Endothelial cell of umbilical vein (primary cell): ENCODE data around the gene MAPK8. TPM values are rescaled to one million over a fixed set of nuclear protein-coding genes. Genes with fewer than 3 reads are reported as not detected.

Experiments
- BruUV-seq: library from RNA; stranded (reverse); fragments of 400-500 nt; replicated peaks from 2 replicates; lab custom pipeline; 2021; lab: Mats Ljungman, UMichigan
- CTCF ChIA-PET: fragments of 300-600, 350-600 bp; sonication (Branson Sonifier 250); formaldehyde crosslinking; loops from one replicate; lab custom pipeline; 2021; ENCODE audit warnings: antibody characterized with exemption, inconsistent platforms; lab: Charles Lee
- POLR2A ChIA-PET: fragments of 300-600, 350-600 bp; sonication (Branson Sonifier 250); formaldehyde crosslinking; loops from one replicate; lab custom pipeline; 2021; ENCODE audit warnings: antibody characterized with exemption, inconsistent platforms; lab: Charles Lee
- DNase-seq: peaks from one replicate; pipeline ENCODE4 v3.0.0-alpha.2; 2011; ENCODE audit warnings: low read depth, low spot score
- FAIRE-seq: peaks from 2 replicates; lab custom pipeline; 2011; peaks lifted over from hg19 to GRCh38; lab: Jason Lieb, UNC
- H2AFZ ChIP-seq: 2 replicates; pipeline ENCODE4 v1.6.0; 2012; ENCODE audit warnings: low read depth, low read length, control low read depth, inconsistent platforms
- H3K27ac ChIP-seq: 2 replicates; pipeline ENCODE4 v1.5.1; 2011; ENCODE audit warnings: low read depth, mild to moderate bottlenecking, control low read depth, low read length, moderate library complexity; ENCODE audit not compliant: insufficient read depth
- H3K27me3 ChIP-seq, 2 experiments: 2 replicates each; pipeline versions ENCODE4 v1.6.0 to v1.6.1; 2011; ENCODE audit warnings: low read length in 2 of 2, mixed read lengths in 1 of 2; ENCODE audit not compliant: control insufficient read depth in 2 of 2, insufficient read depth in 2 of 2
- H3K36me3 ChIP-seq, 2 experiments: 2 replicates in 1 of 2; 3 replicates in 1 of 2; pipeline ENCODE4 v1.5.1; 2011; ENCODE audit warnings: low read length in 2 of 2, mild to moderate bottlenecking in 1 of 2, moderate library complexity in 1 of 2; ENCODE audit not compliant: control insufficient read depth in 2 of 2, insufficient read depth in 2 of 2; ENCODE audit errors: extremely low read depth in 1 of 2
- H3K4me1 ChIP-seq: 3 replicates; pipeline ENCODE4 v1.5.1; 2011; ENCODE audit warnings: mild to moderate bottlenecking, low read length; ENCODE audit not compliant: control insufficient read depth, insufficient read depth; ENCODE audit errors: extremely low read depth
- H3K4me2 ChIP-seq: 2 replicates; pipeline ENCODE4 v1.6.1; 2011; ENCODE audit warnings: low read length, control low read depth, mixed read lengths; ENCODE audit not compliant: insufficient read depth
- H3K4me3 ChIP-seq, 3 experiments: fragments of 200-600 bp in 1 of 3; sonication (generic), shearing (Covaris generic) in 1 of 3; replicated peaks in 1 of 3; 2 replicates each; pipeline ENCODE4 v1.5.1; 2011 to 2016; ENCODE audit warnings: control low read depth in 3 of 3, low read length in 3 of 3, mild to moderate bottlenecking in 2 of 3, inconsistent platforms in 1 of 3, low read depth in 1 of 3, moderate library complexity in 1 of 3; ENCODE audit not compliant: insufficient read depth in 1 of 3
- H3K79me2 ChIP-seq: 2 replicates; pipeline ENCODE4 v1.6.0; 2012; ENCODE audit warnings: low read length, inconsistent platforms; ENCODE audit not compliant: control insufficient read depth, insufficient read depth
- H3K9ac ChIP-seq: replicated peaks from 2 replicates; pipeline ENCODE3; 2011; ENCODE audit warnings: low read length, control low read depth; ENCODE audit not compliant: insufficient read depth; ENCODE audit errors: extremely low read depth
- H3K9me1 ChIP-seq: replicated peaks from 3 replicates; pipeline ENCODE4 v1.6.0; 2011; ENCODE audit warnings: mild to moderate bottlenecking, low read length; ENCODE audit not compliant: control insufficient read depth, insufficient read depth; ENCODE audit errors: extremely low read depth
- H3K9me3 ChIP-seq: replicated peaks from 2 replicates; pipeline ENCODE4 v1.5.1; 2012; ENCODE audit warnings: low read length, inconsistent platforms; ENCODE audit not compliant: control insufficient read depth, insufficient read depth
- H4K20me1 ChIP-seq: replicated peaks from 2 replicates; pipeline ENCODE3; 2011; ENCODE audit warnings: mild to moderate bottlenecking, low read length; ENCODE audit not compliant: control insufficient read depth, insufficient read depth; ENCODE audit errors: extremely low read depth
- CTCF ChIP-seq, 2 donors: IDR thresholded peaks; 1 replicate in 1 of 2; 2 replicates in 1 of 2; pipeline ENCODE4 v1.5.1; 2011; ENCODE audit warnings: low read length in 2 of 2, mild to moderate bottlenecking in 2 of 2, moderate library complexity in 2 of 2, control low read depth in 1 of 2, inconsistent platforms in 1 of 2, low read depth in 1 of 2; ENCODE audit not compliant: insufficient read depth in 1 of 2; ENCODE audit errors: extremely low read depth in 1 of 2
- EZH2 ChIP-seq: IDR thresholded peaks from 2 replicates; pipeline ENCODE4 v1.6.1; 2012; ENCODE audit warnings: borderline replicate concordance, low read depth, mild to moderate bottlenecking, moderate library complexity, low read length, inconsistent platforms; ENCODE audit not compliant: severe bottlenecking
- GATA2 ChIP-seq: IDR thresholded peaks from 2 replicates; pipeline ENCODE4 v1.7.0; 2011; ENCODE audit warnings: low read depth, mild to moderate bottlenecking, moderate library complexity, mixed read lengths, low read length; ENCODE audit not compliant: insufficient read length, insufficient read depth
- MYC ChIP-seq: IDR thresholded peaks from one replicate; pipeline ENCODE4 v1.6.1; 2011; ENCODE audit warnings: mild to moderate bottlenecking, low read depth, low read length
- POLR2A ChIP-seq: IDR thresholded peaks from 2 replicates; pipeline ENCODE4 v1.6.1; 2012; ENCODE audit warnings: low read depth, mild to moderate bottlenecking, control low read depth, low read length
- POLR2AphosphoS5 ChIP-seq: IDR thresholded peaks from 2 replicates; pipeline ENCODE4 v1.6.1; 2012; ENCODE audit warnings: low read depth, mild to moderate bottlenecking, control low read depth, low read length, moderate library complexity; ENCODE audit not compliant: insufficient read depth
- dilution Hi-C: fragments of 300-500 bp; cut with MboI; formaldehyde crosslinking; loops from one replicate; pipeline ENCODE4 v1.15.0; 2019; ENCODE audit warnings: low sequenced_read_pairs; ENCODE audit not compliant: extremely low pct_ligation_motif_present
- intact Hi-C: fragments of 100-400 bp; cut with micrococcal nuclease; formaldehyde crosslinking; loops from one replicate; pipeline ENCODE4 v1.10.0; 2022
- polyA plus RNA-seq, 4 experiments: library from polyadenylated mRNA; depleted of rRNA in 3 of 4; stranded (reverse) in 3 of 4; unstranded in 1 of 4; fragments of >200 nt; gene quantifications; 2 replicates each; pipeline versions ENCODE4 v1.2.1 to v1.2.3, GENCODE V29; 2011 to 2012; ENCODE audit warnings: missing spikeins in 1 of 4
- total RNA-seq: library from RNA; stranded (reverse); gene quantifications from 2 replicates; pipeline ENCODE4 v1.2.3, GENCODE V29; 2021

Gene MAPK8
- total and polyA plus RNA-seq, 2 donors (not counting 3 experiments of a cell fraction or from before 2014, with no cell fraction given), result 25.3 to 56.2 TPM

GRCh38 chr10:48448796-48449195 lies 142.3 kb downstream of the MAPK8 start:
- ChIA-PET POLR2A (no interaction called here), CTCF (interaction anchor here (0.8 to 1.2 kb wide), 3 partner anchors 76 to 207 kb away, joined by 3 to 5 read pairs (median 4); no protein-coding TSS in a partner anchor)
- Histone ChIP-seq H3K27me3 (no peaks in the 10 kb centered on the region), H3K4me2 (no peak overlapping the region), H3K9ac (no peak overlapping the region), H3K4me3 (no peak overlapping the region), H2AFZ (no peak overlapping the region), H3K36me3 (peaks cover 3 to 21% of the 10 kb centered on the region in 2 experiments), H3K9me3 (no peaks in the 10 kb centered on the region), H3K27ac (peak overlapping the region; percentile 9), H4K20me1 (no peaks in the 10 kb centered on the region), H3K79me2 (no peaks in the 10 kb centered on the region), H3K4me1 (peaks cover 5% of the 10 kb centered on the region), H3K9me1 (no peaks in the 10 kb centered on the region)
- FAIRE-seq (peak; percentile 31), DNase-seq (peak; percentile 24)
- dilution Hi-C loops (no loop called here), intact Hi-C loops (no loop called here)
- no peak for TF ChIP-seq CTCF (IDR thresholded peaks at IDR 0.05; ENCODE audit: extremely low read depth in 1 of 2, insufficient read depth in 1 of 2, low read depth in 1 of 2, low read length in 2 of 2)
- no peak for TF ChIP-seq GATA2
- no peak for TF ChIP-seq EZH2
- peak; percentile 13 for TF ChIP-seq POLR2AphosphoS5
- TF ChIP-seq POLR2A, result no peak
- TF ChIP-seq MYC, result no peak
- no TSS peak for BruUV-seq
